ENCODE results near the gene XYLT1. TPM values are rescaled to one million over a fixed set of nuclear protein-coding genes. Genes with fewer than 3 reads are reported as not detected.
A peak's percentile ranks its signal among the peaks of the same experiment; 100 is the strongest.

The XYLT1 gene
- total and polyA plus RNA-seq, 2 of the 13 experiments (the other 11 are each of a cell fraction or from before 2014, with no cell fraction given): not detected

- H3K4me3 ChIP-seq (replicated peaks in 1 of 3; ENCODE audit: insufficient read depth in 1 of 3, low read depth in 2 of 3, low read length in 3 of 3): no peak overlapping the region
- H3K27ac ChIP-seq (ENCODE audit: extremely low read length, insufficient read depth, low read length): no peak overlapping the region
- H2AFZ ChIP-seq (ENCODE audit: low read length): no peak overlapping the region
- TF ChIP-seq ARNT (IDR thresholded peaks at IDR 0.05) (no peak), ZNF33A (CRISPR knock-in tag; IDR thresholded peaks at IDR 0.05; ENCODE audit: borderline replicate concordance) (no peak), MNT (IDR thresholded peaks at IDR 0.05) (peak; percentile 99), ZNF75D (CRISPR knock-in tag; IDR thresholded peaks at IDR 0.05; ENCODE audit: borderline replicate concordance) (no peak)
- intact Hi-C loops (cut with micrococcal nuclease; ENCODE audit: unreplicated experiment): no loop called here
- peaks cover 3 to 11% of the 10 kb centered on the region in 2 experiments; a peak in 3 of 5 replicates for H3K27me3 ChIP-seq (ENCODE audit: control insufficient read depth in 1 of 2, insufficient read depth in 2 of 2, low read length in 2 of 2)
- FAIRE-seq (no peak), ATAC-seq (no peak), DNase-seq (ENCODE audit: low spot score) (no peak)
- POLR2A ChIA-PET: no interaction called here
- H3K9me3 ChIP-seq (ENCODE audit: low read length): no peaks in the 10 kb centered on the region
- H3K79me2 ChIP-seq (ENCODE audit: insufficient read depth, low read length): no peaks in the 10 kb centered on the region
- no peak overlapping the region for H3K9ac ChIP-seq (ENCODE audit: insufficient read depth, low read depth, low read length)
- no peaks in the 10 kb centered on the region for H3K36me3 ChIP-seq (replicated peaks in 1 of 2; ENCODE audit: control insufficient read depth in 1 of 2, insufficient read depth in 2 of 2, low read length in 2 of 2)
- 24% methylated on average over 13 of the region's 13 CpGs for WGBS (ENCODE audit: low lambda C conversion rate)
- H4K20me1 ChIP-seq (ENCODE audit: insufficient read depth, low read length): no peaks in the 10 kb centered on the region
- BruUV-seq (replicated peaks): no TSS peak
- H3K4me1 ChIP-seq (ENCODE audit: insufficient read depth, low read length): no peaks in the 10 kb centered on the region
- H3K4me2 ChIP-seq (ENCODE audit: low read depth, low read length): no peak overlapping the region
- CTCF ChIA-PET (ENCODE audit: low intra/inter-chr PET ratio, low total read pairs): no interaction called here
- in situ Hi-C loops (cut with HindIII; ENCODE audit: extremely low pct_ligation_motif_present, low pct_unique_long_range_greater_than_20kb): no loop called here
Measured at GRCh38 chr16:17257426-17258023, 213.2 kb downstream of the XYLT1 start.

- H3K4me2 ChIP-seq (ENCODE audit: low read depth, low read length): no peak overlapping the region
- H3K4me1 ChIP-seq (ENCODE audit: insufficient read depth, low read length): no peaks in the 10 kb centered on the region
- H3K4me3 ChIP-seq (replicated peaks in 1 of 3; ENCODE audit: insufficient read depth in 1 of 3, low read depth in 2 of 3, low read length in 3 of 3): no peak overlapping the region
- no peaks in the 10 kb centered on the region for H3K79me2 ChIP-seq (ENCODE audit: insufficient read depth, low read length)
- intact Hi-C loops (cut with micrococcal nuclease; ENCODE audit: unreplicated experiment) (no loop called here), in situ Hi-C loops (cut with HindIII; ENCODE audit: extremely low pct_ligation_motif_present, low pct_unique_long_range_greater_than_20kb) (no loop called here)
- DNase-seq (ENCODE audit: low spot score) (no peak), FAIRE-seq (no peak), ATAC-seq (no peak)
- no peak overlapping the region for H2AFZ ChIP-seq (ENCODE audit: low read length)
- ChIA-PET CTCF (ENCODE audit: low intra/inter-chr PET ratio, low total read pairs) (no interaction called here), POLR2A (no interaction called here)
- H3K27ac ChIP-seq (ENCODE audit: extremely low read length, insufficient read depth, low read length): no peak overlapping the region
- H3K36me3 ChIP-seq (replicated peaks in 1 of 2; ENCODE audit: control insufficient read depth in 1 of 2, insufficient read depth in 2 of 2, low read length in 2 of 2): no peaks in the 10 kb centered on the region
- H4K20me1 ChIP-seq (ENCODE audit: insufficient read depth, low read length): no peaks in the 10 kb centered on the region
- TF ChIP-seq NFIB (CRISPR knock-in tag; IDR thresholded peaks at IDR 0.05; ENCODE audit: borderline replicate concordance) (no peak), HNF4G (IDR thresholded peaks at IDR 0.05; ENCODE audit: borderline replicate concordance, low read depth, low read length) (no peak), HNF4G (CRISPR knock-in tag; IDR thresholded peaks at IDR 0.05; ENCODE audit: borderline replicate concordance, low read depth) (no peak), SOX13 (IDR thresholded peaks at IDR 0.05) (no peak), SOX13 (CRISPR knock-in tag; conservative IDR thresholded peaks at IDR 0.05 in 1 of 2, IDR thresholded peaks at IDR 0.05 in 1 of 2) (no peak), POGZ (CRISPR knock-in tag; IDR thresholded peaks at IDR 0.05) (no peak), EEA1 (CRISPR knock-in tag; IDR thresholded peaks at IDR 0.05; ENCODE audit: borderline replicate concordance) (no peak), NFE2L1 (CRISPR knock-in tag; IDR thresholded peaks at IDR 0.05; ENCODE audit: borderline replicate concordance) (no peak), ZKSCAN1 (IDR thresholded peaks at IDR 0.05; ENCODE audit: low read length) (no peak), TCF7 (IDR thresholded peaks at IDR 0.05; ENCODE audit: low read depth) (no peak), ZNF577 (CRISPR knock-in tag; IDR thresholded peaks at IDR 0.05; ENCODE audit: borderline replicate concordance, low read depth) (no peak), ZNF720 (CRISPR knock-in tag; IDR thresholded peaks at IDR 0.05) (no peak), ZNF589 (CRISPR knock-in tag; conservative IDR thresholded peaks at IDR 0.05) (no peak)
- no TSS peak for BruUV-seq (replicated peaks)
- H3K9ac ChIP-seq (ENCODE audit: insufficient read depth, low read depth, low read length): no peak overlapping the region
- H3K9me3 ChIP-seq (ENCODE audit: low read length): no peaks in the 10 kb centered on the region
- no peaks in the 10 kb centered on the region for H3K27me3 ChIP-seq (ENCODE audit: control insufficient read depth in 1 of 2, insufficient read depth in 2 of 2, low read length in 2 of 2)
- WGBS (ENCODE audit: low lambda C conversion rate): 33% methylated on average over 3 of the region's 3 CpGs
Measured at GRCh38 chr16:17252701-17253100, 218.1 kb downstream of the XYLT1 start.

Measured in HepG2 (cell line).